IMR-90 (cell line): ENCODE measurements around the gene NAA15. TPM values are rescaled to one million over a fixed set of nuclear protein-coding genes. Genes with fewer than 3 reads are reported as not detected.

Experiments used
- ATAC-seq: fragments of 200-7000 bp; cut with Tn5 transposase; 2 replicates; pipeline ENCODE4 v1.9.1; 2020; ENCODE audit warnings: low read depth, mild to moderate bottlenecking, moderate library complexity
- BruUV-seq: library from RNA; stranded (reverse); fragments of 400-500 nt; replicated peaks from 2 replicates; lab custom pipeline; 2021; lab: Mats Ljungman, UMichigan
- CTCF ChIA-PET: fragments of 300-600 bp; formaldehyde crosslinking; extraction: SDS; loops from one replicate; lab custom pipeline; 2021; ENCODE audit warnings: antibody characterized with exemption; lab: Yijun Ruan, JAX
- POLR2A ChIA-PET: fragments of 300-600 bp; sonication (Branson Sonifier 250); formaldehyde crosslinking; loops from one replicate; lab custom pipeline; 2022; ENCODE audit warnings: antibody characterized with exemption; ENCODE audit not compliant: unreplicated experiment; lab: Charles Lee
- DNase-seq: peaks from one replicate; pipeline ENCODE4 v3.0.0; 2013
- H2AFZ ChIP-seq: replicated peaks from 2 replicates; pipeline ENCODE3; 2013; ENCODE audit warnings: low read length, mild to moderate bottlenecking; ENCODE audit not compliant: poor library complexity
- H2AK5ac ChIP-seq: 2 replicates; pipeline ENCODE4 v1.6.1; 2013; ENCODE audit warnings: low read depth, low read length, inconsistent platforms
- H2AK9ac ChIP-seq: replicated peaks from 2 replicates; pipeline ENCODE3; 2013; ENCODE audit warnings: mild to moderate bottlenecking, low read depth, low read length, moderate library complexity; ENCODE audit not compliant: poor library complexity
- H2BK120ac ChIP-seq: 2 replicates; pipeline ENCODE4 v1.6.1; 2013; ENCODE audit warnings: low read depth, low read length, inconsistent platforms
- H2BK15ac ChIP-seq: 3 replicates; pipeline ENCODE4 v1.6.1; 2013; ENCODE audit warnings: low read depth, low read length, inconsistent platforms
- H2BK20ac ChIP-seq: 2 replicates; pipeline ENCODE4 v1.6.1; 2013; ENCODE audit warnings: low read depth, mild to moderate bottlenecking, inconsistent platforms, low read length, moderate library complexity
- H2BK5ac ChIP-seq: 2 replicates; pipeline ENCODE4 v1.6.1; 2013; ENCODE audit warnings: mild to moderate bottlenecking, low read depth, low read length, inconsistent platforms; ENCODE audit not compliant: poor library complexity, severe bottlenecking
- H3K14ac ChIP-seq: replicated peaks from 2 replicates; pipeline ENCODE4 v1.6.1; 2013; ENCODE audit warnings: low read depth, low read length, inconsistent platforms
- H3K18ac ChIP-seq: 2 replicates; pipeline ENCODE4 v1.6.1; 2013; ENCODE audit warnings: low read depth, low read length, control low read depth
- H3K23ac ChIP-seq: 2 replicates; pipeline ENCODE4 v1.6.1; 2013; ENCODE audit warnings: low read depth, low read length, inconsistent platforms
- H3K27ac ChIP-seq: 2 replicates; pipeline ENCODE4 v1.5.1; 2013; ENCODE audit warnings: mild to moderate bottlenecking, control low read depth, low read length; ENCODE audit not compliant: insufficient read depth
- H3K27me3 ChIP-seq: 2 replicates; pipeline ENCODE4 v1.6.1; 2013; ENCODE audit warnings: low read length; ENCODE audit not compliant: control insufficient read depth, insufficient read depth
- H3K36me3 ChIP-seq: 2 replicates; pipeline ENCODE4 v1.6.1; 2013; ENCODE audit warnings: low read length, mixed read lengths; ENCODE audit not compliant: control insufficient read depth, insufficient read depth
- H3K4ac ChIP-seq: 2 replicates; pipeline ENCODE4 v1.6.1; 2013; ENCODE audit warnings: low read depth, low read length, inconsistent platforms
- H3K4me1 ChIP-seq: 2 replicates; pipeline ENCODE4 v1.6.1; 2013; ENCODE audit warnings: low read length, mixed read lengths; ENCODE audit not compliant: control insufficient read depth, insufficient read depth
- H3K4me2 ChIP-seq: 2 replicates; pipeline ENCODE4 v1.6.1; 2013; ENCODE audit warnings: low read depth, mild to moderate bottlenecking, control low read depth, low read length, moderate library complexity
- H3K4me3 ChIP-seq: 2 replicates; pipeline ENCODE4 v1.5.1; 2013; ENCODE audit warnings: low read depth, mild to moderate bottlenecking, control low read depth, low read length, moderate library complexity; ENCODE audit not compliant: insufficient read depth
- H3K56ac ChIP-seq: 2 replicates; pipeline ENCODE4 v1.6.1; 2013; ENCODE audit warnings: low read length, inconsistent platforms; ENCODE audit not compliant: insufficient read depth; ENCODE audit errors: extremely low read depth
- H3K79me1 ChIP-seq, 2 experiments: 2 replicates each; pipeline ENCODE4 v1.6.1; 2013; ENCODE audit warnings: low read length in 2 of 2, inconsistent platforms in 1 of 2, low read depth in 1 of 2
- H3K9ac ChIP-seq: 2 replicates; pipeline ENCODE4 v1.6.1; 2013; ENCODE audit warnings: low read depth, low read length, control low read depth
- H3K9me1 ChIP-seq: 2 replicates; pipeline ENCODE4 v1.6.1; 2013; ENCODE audit warnings: low read length, inconsistent platforms; ENCODE audit not compliant: insufficient read depth
- H3K9me3 ChIP-seq: 2 replicates; pipeline ENCODE4 v1.6.1; 2013; ENCODE audit warnings: low read length; ENCODE audit not compliant: control insufficient read depth, insufficient read depth
- H4K20me1 ChIP-seq: 2 replicates; pipeline ENCODE4 v1.6.1; 2013; ENCODE audit warnings: low read length, inconsistent platforms; ENCODE audit not compliant: insufficient read depth
- H4K5ac ChIP-seq: 2 replicates; pipeline ENCODE4 v1.6.1; 2013; ENCODE audit warnings: mild to moderate bottlenecking, low read depth, low read length, control low read depth
- H4K8ac ChIP-seq, 2 experiments: 2 replicates each; pipeline ENCODE4 v1.6.1; 2013; ENCODE audit warnings: low read depth in 2 of 2, low read length in 2 of 2, control low read depth in 1 of 2, inconsistent platforms in 1 of 2
- H4K91ac ChIP-seq: 2 replicates; pipeline ENCODE4 v1.6.1; 2013; ENCODE audit warnings: low read depth, low read length, inconsistent platforms; ENCODE audit not compliant: insufficient read depth
- BHLHE40 ChIP-seq: fragments of 150-350 bp; IDR thresholded peaks from 2 replicates; pipeline ENCODE4 v1.6.1; 2016; ENCODE audit warnings: mild to moderate bottlenecking, low read depth, low read length
- CEBPB ChIP-seq: IDR thresholded peaks from 2 replicates; pipeline ENCODE4 v1.6.1; 2012; ENCODE audit warnings: low read depth, low read length, improper control_type of control experiment
- CHD1 ChIP-seq: IDR thresholded peaks from 2 replicates; pipeline ENCODE4 v1.6.1; 2012; ENCODE audit warnings: low read depth, low read length, improper control_type of control experiment
- MAFK ChIP-seq: IDR thresholded peaks from 2 replicates; pipeline ENCODE4 v1.6.1; 2012; ENCODE audit warnings: low read depth, low read length, improper control_type of control experiment
- MAZ ChIP-seq: IDR thresholded peaks from 2 replicates; pipeline ENCODE4 v1.6.1; 2012; ENCODE audit warnings: low read depth, mild to moderate bottlenecking, low read length, improper control_type of control experiment, moderate library complexity, borderline replicate concordance
- MXI1 ChIP-seq: IDR thresholded peaks from 2 replicates; pipeline ENCODE4 v1.6.1; 2012; ENCODE audit warnings: low read depth, mild to moderate bottlenecking, low read length, moderate library complexity, borderline replicate concordance
- NFE2L2 ChIP-seq: fragments of 150-350 bp; IDR thresholded peaks from 2 replicates; pipeline ENCODE4 v1.6.1; 2016; ENCODE audit warnings: low read depth, mild to moderate bottlenecking, low read length
- POLR2A ChIP-seq: IDR thresholded peaks from 2 replicates; pipeline ENCODE4 v1.6.1; 2012; ENCODE audit warnings: mild to moderate bottlenecking, low read depth, low read length
- RAD21 ChIP-seq: IDR thresholded peaks from 2 replicates; pipeline ENCODE4 v1.6.1; 2012; ENCODE audit warnings: low read length, improper control_type of control experiment
- WGBS, 2 experiments: methylation state at CpG; one replicate each; pipeline versions ENCODE4 v1.1.5 to v1.1.7; 2013; ENCODE audit warnings: missing lambda C conversion rate in 2 of 2; ENCODE audit not compliant: insufficient read length in 1 of 2; ENCODE audit errors: extremely low coverage in 2 of 2; 5-methylcytosine and 5-hydroxymethylcytosine counted together
- dilution Hi-C: fragments of 300-500 bp; cut with HindIII; formaldehyde crosslinking; loops from one replicate; pipeline ENCODE4 v1.14.3; 2018; ENCODE audit warnings: low sequenced_read_pairs; ENCODE audit not compliant: unreplicated experiment
- in situ Hi-C: fragments of 300-500 bp; cut with MboI; formaldehyde crosslinking; loops from 3 replicates; pipeline ENCODE4 v1.14.3; 2019; ENCODE audit warnings: low sequenced_read_pairs, inconsistent platforms, mixed read lengths
- intact Hi-C: fragments of 100-400 bp; cut with micrococcal nuclease; formaldehyde crosslinking; loops from 2 replicates; pipeline ENCODE4 v1.10.0; 2022
- polyA plus RNA-seq, 3 experiments: library from polyadenylated mRNA; depleted of rRNA; stranded (reverse); fragments of >200 nt; gene quantifications; 2 replicates each; pipeline ENCODE4 v1.2.3, GENCODE V29; 2012; ENCODE audit warnings: low replicate concordance in 1 of 3
- total RNA-seq: library from RNA; depleted of rRNA; stranded (reverse); fragments of >200 nt; gene quantifications from 2 replicates; pipeline ENCODE4 v1.2.3, GENCODE V29; 2012
- TF ChIP-seq, protein P1 (sequence below): conservative IDR thresholded peaks from 2 replicates; pipeline ENCODE4 v1.5.1; 2012; ENCODE audit warnings: mild to moderate bottlenecking, low read depth, low read length, improper control_type of control experiment
- TF ChIP-seq, protein P2 (sequence below): fragments of 150-350 bp; IDR thresholded peaks from 2 replicates; pipeline ENCODE4 v1.6.1; 2017; ENCODE audit warnings: mild to moderate bottlenecking, antibody characterized with exemption, low read length, low read depth
- TF ChIP-seq, protein P3 (sequence below): fragments of 150-350 bp; IDR thresholded peaks from 2 replicates; pipeline ENCODE4 v1.6.1; 2016; ENCODE audit warnings: low read depth, mild to moderate bottlenecking, low read length, moderate library complexity, borderline replicate concordance

NAA15 gene
- total and polyA plus RNA-seq, 2 of the 4 experiments (the other 2 are of a cell fraction), result 11.0 to 43.4 TPM

DNA sequence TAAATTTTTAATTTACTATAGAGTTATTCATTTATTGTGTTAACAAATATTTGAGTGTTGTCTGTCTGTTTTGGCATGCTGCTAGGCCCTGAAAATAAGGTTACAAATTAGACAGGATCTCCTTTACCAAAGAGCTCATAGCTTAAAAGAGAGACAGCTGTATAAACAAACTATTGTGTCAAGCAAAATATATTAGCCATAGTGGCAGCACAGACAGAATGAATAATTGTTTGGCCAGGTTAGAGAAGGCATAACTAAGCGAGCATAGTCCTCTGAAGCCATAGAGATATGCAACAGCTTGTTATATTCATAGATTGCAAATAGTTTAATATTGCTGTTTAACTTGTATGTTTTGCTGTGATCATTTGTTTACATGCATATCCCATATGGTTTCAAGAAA, 67.7 kb downstream of the NAA15 start (continued):
- TF ChIP-seq, protein P1, sequence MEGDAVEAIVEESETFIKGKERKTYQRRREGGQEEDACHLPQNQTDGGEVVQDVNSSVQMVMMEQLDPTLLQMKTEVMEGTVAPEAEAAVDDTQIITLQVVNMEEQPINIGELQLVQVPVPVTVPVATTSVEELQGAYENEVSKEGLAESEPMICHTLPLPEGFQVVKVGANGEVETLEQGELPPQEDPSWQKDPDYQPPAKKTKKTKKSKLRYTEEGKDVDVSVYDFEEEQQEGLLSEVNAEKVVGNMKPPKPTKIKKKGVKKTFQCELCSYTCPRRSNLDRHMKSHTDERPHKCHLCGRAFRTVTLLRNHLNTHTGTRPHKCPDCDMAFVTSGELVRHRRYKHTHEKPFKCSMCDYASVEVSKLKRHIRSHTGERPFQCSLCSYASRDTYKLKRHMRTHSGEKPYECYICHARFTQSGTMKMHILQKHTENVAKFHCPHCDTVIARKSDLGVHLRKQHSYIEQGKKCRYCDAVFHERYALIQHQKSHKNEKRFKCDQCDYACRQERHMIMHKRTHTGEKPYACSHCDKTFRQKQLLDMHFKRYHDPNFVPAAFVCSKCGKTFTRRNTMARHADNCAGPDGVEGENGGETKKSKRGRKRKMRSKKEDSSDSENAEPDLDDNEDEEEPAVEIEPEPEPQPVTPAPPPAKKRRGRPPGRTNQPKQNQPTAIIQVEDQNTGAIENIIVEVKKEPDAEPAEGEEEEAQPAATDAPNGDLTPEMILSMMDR, result no peak

DNA sequence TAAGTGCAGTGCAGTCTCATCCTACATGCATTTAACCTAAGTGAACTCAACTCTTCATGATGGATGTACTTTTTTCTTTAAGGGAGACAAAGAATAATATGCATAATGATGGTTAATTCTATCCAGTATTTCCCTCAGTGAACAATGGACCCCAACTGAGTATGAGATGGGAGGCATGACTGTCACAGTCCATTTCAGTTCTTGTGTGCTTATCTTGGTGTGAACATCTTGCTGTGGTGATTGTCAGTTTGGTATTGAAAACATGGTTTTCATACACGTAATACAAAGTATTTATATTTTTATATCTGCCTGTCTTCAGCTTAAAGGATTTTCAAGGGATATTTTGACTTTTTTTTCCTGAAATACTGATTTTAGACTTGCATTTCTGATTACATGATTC, 72.9 kb downstream of the NAA15 start:
- Histone ChIP-seq H4K20me1 (no peaks in the 10 kb centered on the region; the same call in 1 of the 2 replicates), H2BK120ac (no peak overlapping the region), H3K36me3 (peaks cover 7% of the 10 kb centered on the region), H2AK5ac (no peak overlapping the region), H3K18ac (no peak overlapping the region), H4K5ac (no peak overlapping the region), H3K27ac (no peak overlapping the region), H4K8ac (no peak overlapping the region), H3K9me1 (no peaks in the 10 kb centered on the region), H2AK9ac (no peak overlapping the region), H3K4me3 (no peak overlapping the region), H3K23ac (no peak overlapping the region), H3K4ac (no peak overlapping the region), H3K27me3 (no peaks in the 10 kb centered on the region), H2AFZ (no peak overlapping the region), H3K9ac (no peak overlapping the region), H3K79me1 (peaks cover 19 to 21% of the 10 kb centered on the region in 2 experiments), H2BK5ac (no peak overlapping the region), H3K56ac (no peak overlapping the region), H2BK20ac (no peak overlapping the region), H4K91ac (no peak overlapping the region), H3K9me3 (no peaks in the 10 kb centered on the region), H3K4me1 (no peaks in the 10 kb centered on the region), H2BK15ac (no peak overlapping the region), H3K4me2 (no peak overlapping the region), H3K14ac (no peak overlapping the region)
- BruUV-seq, result no TSS peak
- POLR2A ChIA-PET, result no interaction called here
- CTCF ChIA-PET, result no interaction called here
- intact Hi-C loops (no loop called here), in situ Hi-C loops (no loop called here), dilution Hi-C loops (no loop called here)
- no peak for DNase-seq
- no peak for ATAC-seq
- no CpG with 5 or more reads among the region's 1 CpG for WGBS, 2 experiments
- TF ChIP-seq CHD1, result no peak
- TF ChIP-seq NFE2L2, result no peak
- TF ChIP-seq MAZ, result no peak
- TF ChIP-seq, protein P1, result no peak
- TF ChIP-seq, protein P2, sequence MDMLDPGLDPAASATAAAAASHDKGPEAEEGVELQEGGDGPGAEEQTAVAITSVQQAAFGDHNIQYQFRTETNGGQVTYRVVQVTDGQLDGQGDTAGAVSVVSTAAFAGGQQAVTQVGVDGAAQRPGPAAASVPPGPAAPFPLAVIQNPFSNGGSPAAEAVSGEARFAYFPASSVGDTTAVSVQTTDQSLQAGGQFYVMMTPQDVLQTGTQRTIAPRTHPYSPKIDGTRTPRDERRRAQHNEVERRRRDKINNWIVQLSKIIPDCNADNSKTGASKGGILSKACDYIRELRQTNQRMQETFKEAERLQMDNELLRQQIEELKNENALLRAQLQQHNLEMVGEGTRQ, result no peak
- TF ChIP-seq BHLHE40, result no peak
- TF ChIP-seq, protein P3, sequence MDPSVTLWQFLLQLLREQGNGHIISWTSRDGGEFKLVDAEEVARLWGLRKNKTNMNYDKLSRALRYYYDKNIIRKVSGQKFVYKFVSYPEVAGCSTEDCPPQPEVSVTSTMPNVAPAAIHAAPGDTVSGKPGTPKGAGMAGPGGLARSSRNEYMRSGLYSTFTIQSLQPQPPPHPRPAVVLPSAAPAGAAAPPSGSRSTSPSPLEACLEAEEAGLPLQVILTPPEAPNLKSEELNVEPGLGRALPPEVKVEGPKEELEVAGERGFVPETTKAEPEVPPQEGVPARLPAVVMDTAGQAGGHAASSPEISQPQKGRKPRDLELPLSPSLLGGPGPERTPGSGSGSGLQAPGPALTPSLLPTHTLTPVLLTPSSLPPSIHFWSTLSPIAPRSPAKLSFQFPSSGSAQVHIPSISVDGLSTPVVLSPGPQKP, result no peak
- TF ChIP-seq RAD21, result no peak
- TF ChIP-seq MAFK, result no peak
- no peak for TF ChIP-seq POLR2A
- no peak for TF ChIP-seq MXI1
- no peak for TF ChIP-seq CEBPB
